Liver (tissue), 3 donors: ENCODE results near the gene NR6A1.

Experiments
- CTCF ChIP-seq: fragments of 150-350 bp; IDR thresholded peaks from 2 replicates; pipeline ENCODE4 v1.5.1; 2017; ENCODE audit warnings: improper control_type of control experiment, low read depth, low read length; ENCODE audit not compliant: missing input control
- EGR1 ChIP-seq, 2 donors: IDR thresholded peaks; 2 replicates each; pipeline ENCODE4 v1.6.1; 2016 to 2018; ENCODE audit warnings: antibody characterized with exemption in 2 of 2, low read depth in 2 of 2
- GABPA ChIP-seq, 2 donors: IDR thresholded peaks in 1 of 2; conservative IDR thresholded peaks in 1 of 2; 2 replicates each; pipeline ENCODE4 v1.6.1; 2016; ENCODE audit warnings: antibody characterized with exemption in 2 of 2, mild to moderate bottlenecking in 1 of 2, moderate library complexity in 1 of 2
- RAD21 ChIP-seq, 2 donors: IDR thresholded peaks; 2 replicates each; pipeline ENCODE4 v1.6.1; 2016; ENCODE audit warnings: antibody characterized with exemption in 2 of 2, mild to moderate bottlenecking in 2 of 2
- REST ChIP-seq: IDR thresholded peaks from 2 replicates; pipeline ENCODE4 v1.6.1; 2016; ENCODE audit warnings: antibody characterized with exemption, mild to moderate bottlenecking
- TAF1 ChIP-seq: conservative IDR thresholded peaks from 2 replicates; pipeline ENCODE4 v1.6.1; 2016; ENCODE audit warnings: antibody characterized with exemption, mild to moderate bottlenecking
- YY1 ChIP-seq: IDR thresholded peaks from 2 replicates; pipeline ENCODE4 v1.6.1; 2016; ENCODE audit warnings: antibody characterized with exemption, mild to moderate bottlenecking
- ZBTB33 ChIP-seq: IDR thresholded peaks from 2 replicates; pipeline ENCODE4 v1.6.1; 2016; ENCODE audit warnings: antibody characterized with exemption
- donor health status: healthy.
- donor health status: healthy.

DNA sequence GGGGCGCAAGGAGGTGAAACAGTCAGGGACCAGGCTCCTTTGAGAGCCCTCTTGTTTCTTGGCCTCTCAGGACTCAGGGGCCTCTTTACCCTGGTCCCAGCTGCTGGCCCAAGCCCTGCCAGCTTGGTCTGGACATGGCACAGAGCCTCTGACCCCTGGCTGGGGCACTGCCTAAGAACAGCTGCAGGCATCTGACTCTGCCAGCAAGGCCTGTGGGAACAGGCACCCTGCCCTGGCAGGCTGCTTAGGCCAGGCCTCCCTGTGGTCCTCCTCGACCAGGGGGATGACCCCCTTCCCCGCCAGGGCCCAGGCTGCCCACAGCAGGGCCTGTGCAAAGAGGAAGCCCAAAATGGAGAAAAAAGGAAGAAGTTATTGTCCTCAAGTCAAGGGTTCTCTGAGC is 31.3 kb upstream of the NR6A1 start:
- TF ChIP-seq CTCF (no peak), REST (no peak), ZBTB33 (no peak), GABPA (IDR thresholded peaks at IDR 0.05 in 1 of 2, conservative IDR thresholded peaks at IDR 0.05 in 1 of 2) (no peak), YY1 (no peak), TAF1 (no peak), EGR1 (IDR thresholded peaks at IDR 0.05; ENCODE audit: low read depth in 2 of 2) (no peak), RAD21 (IDR thresholded peaks at IDR 0.05) (no peak)
